SU-DHL-6 (cell line): ENCODE results near the gene SPATC1L.

Experiments
- H2AFZ ChIP-seq: fragments of 200-600 bp; sonication (generic); 2 replicates; pipeline ENCODE4 v1.6.1; 2014; ENCODE audit warnings: low read depth, mild to moderate bottlenecking, moderate library complexity, mixed read lengths, antibody characterized with exemption, low read length; ENCODE audit not compliant: severe bottlenecking
- H3F3A ChIP-seq: fragments of 200-600 bp; shearing (Covaris generic); 2 replicates; pipeline ENCODE4 v1.6.0; 2016; ENCODE audit warnings: antibody characterized with exemption, mild to moderate bottlenecking; ENCODE audit not compliant: insufficient read depth
- H3K27ac ChIP-seq: fragments of 200-600 bp; sonication (generic); 2 replicates; pipeline ENCODE4 v1.5.1; 2016; ENCODE audit warnings: low read depth, mild to moderate bottlenecking, low read length, moderate library complexity, mixed read lengths
- H3K27me3 ChIP-seq: fragments of 200-600 bp; sonication (generic), shearing (Covaris generic); 2 replicates; pipeline ENCODE4 v1.6.0; 2014; ENCODE audit warnings: mild to moderate bottlenecking, low read length
- H3K36me3 ChIP-seq: fragments of 200-600 bp; sonication (generic); 2 replicates; pipeline ENCODE4 v1.6.1; 2014; ENCODE audit warnings: mild to moderate bottlenecking, low read length, mixed read lengths
- H3K4me2 ChIP-seq: fragments of 300-600, 200-600 bp; shearing (Covaris generic), sonication (generic); 2 replicates; pipeline ENCODE4 v1.6.0; 2014; ENCODE audit warnings: low read length, low read depth, mild to moderate bottlenecking; ENCODE audit not compliant: poor library complexity, severe bottlenecking
- H3K4me3 ChIP-seq: fragments of 200-600 bp; sonication (generic); 2 replicates; pipeline ENCODE4 v1.5.1; 2014; ENCODE audit warnings: antibody characterized with exemption, low read length, mild to moderate bottlenecking, mixed read lengths; ENCODE audit not compliant: insufficient read depth, poor library complexity, severe bottlenecking
- H3K79me2 ChIP-seq: fragments of 200-600 bp; sonication (generic); 2 replicates; pipeline ENCODE4 v1.6.1; 2014; ENCODE audit warnings: mild to moderate bottlenecking, low read length, moderate library complexity; ENCODE audit not compliant: insufficient read depth
- H3K9ac ChIP-seq: fragments of 200-600 bp; sonication (generic); 2 replicates; pipeline ENCODE4 v1.7.0; 2014; ENCODE audit warnings: mild to moderate bottlenecking, low read length
- H3K9me2 ChIP-seq: fragments of 200-600 bp; sonication (generic); replicated peaks from 2 replicates; pipeline ENCODE4 v1.6.1; 2014; ENCODE audit warnings: low read length; ENCODE audit not compliant: insufficient read depth
- H3K9me3 ChIP-seq: fragments of 200-600 bp; sonication (generic); 2 replicates; pipeline ENCODE4 v1.6.1; 2014; ENCODE audit warnings: low read length, mixed read lengths; ENCODE audit not compliant: insufficient read depth
- H4K20me1 ChIP-seq: fragments of 200-600 bp; sonication (generic); 2 replicates; pipeline ENCODE4 v1.6.1; 2014; ENCODE audit warnings: low read depth, mild to moderate bottlenecking, antibody characterized with exemption, low read length, moderate library complexity, mixed read lengths
- EZH2phosphoT487 ChIP-seq: fragments of 200-600 bp; sonication (generic), shearing (Covaris generic); conservative IDR thresholded peaks from 2 replicates; pipeline ENCODE4 v1.6.1; 2018; ENCODE audit warnings: mild to moderate bottlenecking, antibody characterized with exemption, low read length, moderate library complexity, mixed read lengths
- TF ChIP-seq, protein P1 (sequence below): fragments of 200-600 bp; sonication (generic); IDR thresholded peaks from one replicate; pipeline ENCODE4 v1.5.1; 2017; ENCODE audit warnings: antibody characterized with exemption, mild to moderate bottlenecking, low read length, moderate library complexity; ENCODE audit not compliant: insufficient read depth, poor library complexity, severe bottlenecking

SPATC1L gene

GRCh38 chr21:46199436-46200373 lies 15.4 kb upstream of the SPATC1L start:
- Histone ChIP-seq H3K9me2 (no peaks in the 10 kb centered on the region), H3K4me2 (no peak overlapping the region), H3K4me3 (no peak overlapping the region), H3K9me3 (no peaks in the 10 kb centered on the region), H3K36me3 (peaks cover 16% of the 10 kb centered on the region), H2AFZ (no peak overlapping the region), H3K27me3 (no peaks in the 10 kb centered on the region), H4K20me1 (no peaks in the 10 kb centered on the region), H3F3A (no peaks in the 10 kb centered on the region), H3K9ac (no peak overlapping the region), H3K27ac (no peak overlapping the region), H3K79me2 (no peaks in the 10 kb centered on the region)
- TF ChIP-seq, protein P1, sequence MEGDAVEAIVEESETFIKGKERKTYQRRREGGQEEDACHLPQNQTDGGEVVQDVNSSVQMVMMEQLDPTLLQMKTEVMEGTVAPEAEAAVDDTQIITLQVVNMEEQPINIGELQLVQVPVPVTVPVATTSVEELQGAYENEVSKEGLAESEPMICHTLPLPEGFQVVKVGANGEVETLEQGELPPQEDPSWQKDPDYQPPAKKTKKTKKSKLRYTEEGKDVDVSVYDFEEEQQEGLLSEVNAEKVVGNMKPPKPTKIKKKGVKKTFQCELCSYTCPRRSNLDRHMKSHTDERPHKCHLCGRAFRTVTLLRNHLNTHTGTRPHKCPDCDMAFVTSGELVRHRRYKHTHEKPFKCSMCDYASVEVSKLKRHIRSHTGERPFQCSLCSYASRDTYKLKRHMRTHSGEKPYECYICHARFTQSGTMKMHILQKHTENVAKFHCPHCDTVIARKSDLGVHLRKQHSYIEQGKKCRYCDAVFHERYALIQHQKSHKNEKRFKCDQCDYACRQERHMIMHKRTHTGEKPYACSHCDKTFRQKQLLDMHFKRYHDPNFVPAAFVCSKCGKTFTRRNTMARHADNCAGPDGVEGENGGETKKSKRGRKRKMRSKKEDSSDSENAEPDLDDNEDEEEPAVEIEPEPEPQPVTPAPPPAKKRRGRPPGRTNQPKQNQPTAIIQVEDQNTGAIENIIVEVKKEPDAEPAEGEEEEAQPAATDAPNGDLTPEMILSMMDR, result no peak
- TF ChIP-seq EZH2phosphoT487, result no peak

DNA sequence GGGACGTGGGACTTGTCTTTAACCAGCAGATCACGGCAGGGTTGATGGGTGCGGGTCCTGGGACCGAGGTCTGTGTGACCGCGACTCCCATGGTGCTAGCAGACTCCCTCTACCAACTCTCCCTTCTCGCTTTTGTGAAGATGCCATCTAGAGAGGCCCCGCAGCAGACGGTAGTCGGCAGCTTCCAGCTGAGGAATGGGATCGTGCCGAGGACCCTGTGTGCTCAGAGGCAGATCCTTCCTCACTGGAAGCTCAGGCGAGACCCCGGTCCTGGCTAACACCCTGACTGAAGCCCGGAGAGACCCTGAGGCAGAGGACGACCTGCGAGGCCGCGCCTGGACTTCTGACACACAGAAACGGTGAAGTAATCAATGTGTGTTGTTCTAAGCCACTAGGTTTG lies 12.5 kb upstream of the SPATC1L start:
- no peaks in the 10 kb centered on the region for H4K20me1 ChIP-seq
- H3F3A ChIP-seq, result no peaks in the 10 kb centered on the region
- no peaks in the 10 kb centered on the region for H3K9me2 ChIP-seq
- H3K79me2 ChIP-seq, result no peaks in the 10 kb centered on the region
- H3K9ac ChIP-seq, result no peak overlapping the region
- H3K9me3 ChIP-seq, result no peaks in the 10 kb centered on the region
- no peak for TF ChIP-seq EZH2phosphoT487
- TF ChIP-seq, protein P1, result no peak
- H3K4me2 ChIP-seq, result no peak overlapping the region
- H3K4me3 ChIP-seq, result no peak overlapping the region
- H3K27me3 ChIP-seq, result no peaks in the 10 kb centered on the region
- no peak overlapping the region for H3K27ac ChIP-seq
- no peak overlapping the region for H2AFZ ChIP-seq
- H3K36me3 ChIP-seq, result peaks cover 16% of the 10 kb centered on the region

DNA sequence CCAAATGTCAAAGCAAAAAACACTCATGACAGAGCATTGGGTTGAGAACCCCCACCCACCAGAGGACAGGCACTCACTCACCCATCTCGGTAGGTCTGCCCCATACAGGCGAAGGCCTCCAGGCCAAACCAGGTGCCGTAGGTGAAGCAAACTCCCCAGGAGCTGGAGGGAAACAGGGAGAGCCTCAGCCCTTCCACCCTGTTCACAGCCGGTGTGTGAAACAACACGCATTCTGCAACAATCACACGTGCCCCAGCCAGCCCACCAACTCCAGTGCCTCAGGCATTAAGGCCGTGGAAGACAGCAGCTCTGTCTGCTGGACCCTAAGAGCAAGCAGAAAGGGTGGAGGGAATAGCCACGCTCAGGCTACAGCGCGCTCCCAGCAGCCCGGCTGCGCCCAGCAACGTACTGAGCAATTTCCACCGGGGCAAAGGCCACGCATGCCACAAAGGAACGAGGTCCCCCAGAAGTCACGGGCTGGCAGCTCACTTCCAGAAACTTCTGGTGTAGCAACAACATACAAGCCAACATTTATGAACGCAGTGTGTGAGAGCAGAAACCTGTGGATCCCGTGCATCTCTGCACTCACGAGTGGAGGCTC lies 11.4 kb upstream of the SPATC1L start:
- Histone ChIP-seq H3K9me3 (no peaks in the 10 kb centered on the region), H3K27ac (no peak overlapping the region), H3K4me2 (no peak overlapping the region), H3K79me2 (no peaks in the 10 kb centered on the region), H3K9ac (no peak overlapping the region), H3F3A (no peaks in the 10 kb centered on the region), H3K27me3 (no peaks in the 10 kb centered on the region), H2AFZ (no peak overlapping the region), H4K20me1 (no peaks in the 10 kb centered on the region), H3K9me2 (no peaks in the 10 kb centered on the region), H3K36me3 (peaks cover 16% of the 10 kb centered on the region), H3K4me3 (no peak overlapping the region)
- no peak for TF ChIP-seq EZH2phosphoT487
- TF ChIP-seq, protein P1, result no peak
